ENCODE measurements around the gene ANKRD31.
A peak's percentile ranks its signal among the peaks of the same experiment; 100 is the strongest.

ANKRD31 gene

GRCh38 chr5:75057561-75057960, 179.1 kb downstream of the ANKRD31 start:
- no peak for TF ChIP-seq POU2F2 (IDR thresholded peaks at IDR 0.05; ENCODE audit: low read depth, low read length)
- no peak for TF ChIP-seq TAF1 (IDR thresholded peaks at IDR 0.05; ENCODE audit: low read depth, low read length)
- TF ChIP-seq POLR2AphosphoS5 (IDR thresholded peaks at IDR 0.05; ENCODE audit: low read depth, low read length): no peak
- TF ChIP-seq SPI1 (IDR thresholded peaks at IDR 0.05; ENCODE audit: low read depth, low read length): no peak
- FAIRE-seq (no peak), DNase-seq (ENCODE audit: insufficient read length, low spot score) (no peak)

- DNase-seq (ENCODE audit: insufficient read length, low spot score) (no peak), FAIRE-seq (no peak)
- TF ChIP-seq SPI1 (IDR thresholded peaks at IDR 0.05; ENCODE audit: low read depth, low read length): no peak
- TF ChIP-seq TAF1 (IDR thresholded peaks at IDR 0.05; ENCODE audit: low read depth, low read length): no peak
- no peak for TF ChIP-seq POU2F2 (IDR thresholded peaks at IDR 0.05; ENCODE audit: low read depth, low read length)
- TF ChIP-seq PAX5 (IDR thresholded peaks at IDR 0.05; ENCODE audit: insufficient read depth, low read length, severe bottlenecking): no peak
- no peak for TF ChIP-seq POLR2A (IDR thresholded peaks at IDR 0.05; ENCODE audit: low read depth, low read length)
- TF ChIP-seq POLR2AphosphoS5 (IDR thresholded peaks at IDR 0.05; ENCODE audit: low read depth, low read length): no peak
Measured at GRCh38 chr5:75055727-75056144, 180.9 kb downstream of the ANKRD31 start.

GRCh38 chr5:75054134-75054930, 182.3 kb downstream of the ANKRD31 start:
- TF ChIP-seq POU2F2 (IDR thresholded peaks at IDR 0.05; ENCODE audit: low read depth, low read length) (no peak), TAF1 (IDR thresholded peaks at IDR 0.05; ENCODE audit: low read depth, low read length) (no peak), PAX5 (IDR thresholded peaks at IDR 0.05; ENCODE audit: insufficient read depth, low read length, severe bottlenecking) (no peak), POLR2AphosphoS5 (IDR thresholded peaks at IDR 0.05; ENCODE audit: low read depth, low read length) (no peak), SPI1 (IDR thresholded peaks at IDR 0.05; ENCODE audit: low read depth, low read length) (no peak), POLR2A (IDR thresholded peaks at IDR 0.05; ENCODE audit: low read depth, low read length) (no peak)
- DNase-seq (ENCODE audit: insufficient read length, low spot score): no peak
- FAIRE-seq: no peak

- TF ChIP-seq POLR2A (IDR thresholded peaks at IDR 0.05; ENCODE audit: low read depth, low read length) (no peak), POLR2AphosphoS5 (IDR thresholded peaks at IDR 0.05; ENCODE audit: low read depth, low read length) (no peak), POU2F2 (IDR thresholded peaks at IDR 0.05; ENCODE audit: low read depth, low read length) (no peak), SPI1 (IDR thresholded peaks at IDR 0.05; ENCODE audit: low read depth, low read length) (no peak), TAF1 (IDR thresholded peaks at IDR 0.05; ENCODE audit: low read depth, low read length) (no peak), PAX5 (IDR thresholded peaks at IDR 0.05; ENCODE audit: insufficient read depth, low read length, severe bottlenecking) (no peak)
- DNase-seq (ENCODE audit: insufficient read length, low spot score) (peak; percentile 27), FAIRE-seq (no peak)
Measured at GRCh38 chr5:75053304-75054133, 183.2 kb downstream of the ANKRD31 start.

- no peak for TF ChIP-seq PAX5 (IDR thresholded peaks at IDR 0.05; ENCODE audit: insufficient read depth, low read length, severe bottlenecking)
- TF ChIP-seq POLR2AphosphoS5 (IDR thresholded peaks at IDR 0.05; ENCODE audit: low read depth, low read length): no peak
- no peak for TF ChIP-seq SPI1 (IDR thresholded peaks at IDR 0.05; ENCODE audit: low read depth, low read length)
- TF ChIP-seq TAF1 (IDR thresholded peaks at IDR 0.05; ENCODE audit: low read depth, low read length): no peak
- no peak for TF ChIP-seq POLR2A (IDR thresholded peaks at IDR 0.05; ENCODE audit: low read depth, low read length)
- no peak for TF ChIP-seq POU2F2 (IDR thresholded peaks at IDR 0.05; ENCODE audit: low read depth, low read length)
- FAIRE-seq (no peak), DNase-seq (ENCODE audit: insufficient read length, low spot score) (peak; percentile 25)
Measured at GRCh38 chr5:75053054-75053303, 183.7 kb downstream of the ANKRD31 start.

- no peak for DNase-seq (ENCODE audit: insufficient read length, low spot score)
- TF ChIP-seq TAF1 (IDR thresholded peaks at IDR 0.05; ENCODE audit: low read depth, low read length) (no peak), PAX5 (IDR thresholded peaks at IDR 0.05; ENCODE audit: insufficient read depth, low read length, severe bottlenecking) (no peak)
- FAIRE-seq: no peak
Measured at GRCh38 chr5:75052192-75053053, 184.3 kb downstream of the ANKRD31 start, which contains the start of gene GCNT4. GCNT4 (minus strand) TSS chr5:75052558; CDS start chr5:75030037, 22,521 bp downstream.

- TF ChIP-seq TAF1 (IDR thresholded peaks at IDR 0.05; ENCODE audit: low read depth, low read length) (no peak), POLR2A (IDR thresholded peaks at IDR 0.05; ENCODE audit: low read depth, low read length) (no peak), PAX5 (IDR thresholded peaks at IDR 0.05; ENCODE audit: insufficient read depth, low read length, severe bottlenecking) (no peak), POU2F2 (IDR thresholded peaks at IDR 0.05; ENCODE audit: low read depth, low read length) (no peak), SPI1 (IDR thresholded peaks at IDR 0.05; ENCODE audit: low read depth, low read length) (no peak), POLR2AphosphoS5 (IDR thresholded peaks at IDR 0.05; ENCODE audit: low read depth, low read length) (no peak)
- DNase-seq (ENCODE audit: insufficient read length, low spot score) (no peak), FAIRE-seq (no peak)
Measured at GRCh38 chr5:75051217-75051751, 185.4 kb downstream of the ANKRD31 start.

- DNase-seq (ENCODE audit: insufficient read length, low spot score) (no peak), FAIRE-seq (no peak)
- TF ChIP-seq POU2F2 (IDR thresholded peaks at IDR 0.05; ENCODE audit: low read depth, low read length): no peak
- no peak for TF ChIP-seq POLR2A (IDR thresholded peaks at IDR 0.05; ENCODE audit: low read depth, low read length)
- TF ChIP-seq PAX5 (IDR thresholded peaks at IDR 0.05; ENCODE audit: insufficient read depth, low read length, severe bottlenecking): no peak
- no peak for TF ChIP-seq POLR2AphosphoS5 (IDR thresholded peaks at IDR 0.05; ENCODE audit: low read depth, low read length)
- TF ChIP-seq SPI1 (IDR thresholded peaks at IDR 0.05; ENCODE audit: low read depth, low read length): no peak
- no peak for TF ChIP-seq TAF1 (IDR thresholded peaks at IDR 0.05; ENCODE audit: low read depth, low read length)
Measured at GRCh38 chr5:75050415-75050814, 186.3 kb downstream of the ANKRD31 start.

All from GM12891 (cell line).